ENCODE measurements around the gene FCER2.

The FCER2 gene

DNA sequence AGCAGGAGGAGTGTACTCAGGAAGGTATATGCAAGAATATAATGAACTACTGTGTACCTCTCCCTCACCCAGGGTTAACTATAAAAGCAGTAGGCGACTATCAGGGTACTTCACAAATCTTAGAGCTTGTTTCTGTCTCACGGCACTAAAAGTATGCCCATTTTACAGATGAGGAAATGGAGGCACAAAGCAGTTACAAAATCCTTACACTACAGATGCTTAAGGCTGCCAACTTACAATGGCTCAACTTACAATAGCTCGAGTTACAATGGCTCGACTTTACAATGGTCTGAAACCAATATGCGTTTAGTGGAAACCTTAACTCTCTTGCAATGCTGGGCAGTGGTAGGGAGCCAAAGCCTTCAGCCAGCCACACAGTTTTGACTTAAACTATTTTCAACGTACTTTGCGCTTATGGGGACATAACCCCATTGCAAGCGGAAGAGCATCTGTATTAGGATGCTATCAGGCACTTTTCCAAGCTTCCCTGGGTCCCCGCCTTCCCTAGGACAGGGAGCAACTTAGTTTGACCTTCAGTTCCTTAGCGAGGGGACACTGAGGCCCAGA, 4.1 kb downstream of the FCER2 start:
- no peak for DNase-seq (ENCODE audit: low read depth)
- no peak overlapping the region for H3K4me3 ChIP-seq (ENCODE audit: control insufficient read depth, low read depth, low read length)
- TF ChIP-seq, protein P1, sequence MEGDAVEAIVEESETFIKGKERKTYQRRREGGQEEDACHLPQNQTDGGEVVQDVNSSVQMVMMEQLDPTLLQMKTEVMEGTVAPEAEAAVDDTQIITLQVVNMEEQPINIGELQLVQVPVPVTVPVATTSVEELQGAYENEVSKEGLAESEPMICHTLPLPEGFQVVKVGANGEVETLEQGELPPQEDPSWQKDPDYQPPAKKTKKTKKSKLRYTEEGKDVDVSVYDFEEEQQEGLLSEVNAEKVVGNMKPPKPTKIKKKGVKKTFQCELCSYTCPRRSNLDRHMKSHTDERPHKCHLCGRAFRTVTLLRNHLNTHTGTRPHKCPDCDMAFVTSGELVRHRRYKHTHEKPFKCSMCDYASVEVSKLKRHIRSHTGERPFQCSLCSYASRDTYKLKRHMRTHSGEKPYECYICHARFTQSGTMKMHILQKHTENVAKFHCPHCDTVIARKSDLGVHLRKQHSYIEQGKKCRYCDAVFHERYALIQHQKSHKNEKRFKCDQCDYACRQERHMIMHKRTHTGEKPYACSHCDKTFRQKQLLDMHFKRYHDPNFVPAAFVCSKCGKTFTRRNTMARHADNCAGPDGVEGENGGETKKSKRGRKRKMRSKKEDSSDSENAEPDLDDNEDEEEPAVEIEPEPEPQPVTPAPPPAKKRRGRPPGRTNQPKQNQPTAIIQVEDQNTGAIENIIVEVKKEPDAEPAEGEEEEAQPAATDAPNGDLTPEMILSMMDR (IDR thresholded peaks at IDR 0.05; ENCODE audit: control insufficient read depth, insufficient read depth, low read depth, low read length, missing control alignments): no peak

DNA sequence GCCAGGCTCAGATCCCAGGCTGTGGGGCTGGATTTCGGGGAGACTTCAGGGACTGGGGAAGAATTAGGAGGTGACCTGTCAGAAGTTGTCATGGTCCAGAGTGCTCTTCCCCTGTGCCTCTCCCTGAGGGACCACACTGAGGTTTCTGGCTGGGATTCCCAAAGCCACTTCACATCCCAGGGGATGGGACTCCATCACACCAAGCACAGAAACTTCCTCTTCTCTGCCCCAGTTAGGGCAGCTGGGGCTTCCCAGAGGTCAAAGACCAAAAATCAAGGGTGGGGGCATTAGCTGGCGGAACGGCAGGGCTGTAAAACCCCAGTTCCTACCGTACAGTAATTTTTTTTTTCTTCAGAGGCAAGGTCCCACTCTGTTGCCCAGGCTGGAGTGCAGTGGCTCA, 7.4 kb downstream of the FCER2 start:
- TF ChIP-seq, protein P1 (IDR thresholded peaks at IDR 0.05; ENCODE audit: control insufficient read depth, insufficient read depth, low read depth, low read length, missing control alignments): no peak
- DNase-seq (ENCODE audit: low read depth): no peak

DNA sequence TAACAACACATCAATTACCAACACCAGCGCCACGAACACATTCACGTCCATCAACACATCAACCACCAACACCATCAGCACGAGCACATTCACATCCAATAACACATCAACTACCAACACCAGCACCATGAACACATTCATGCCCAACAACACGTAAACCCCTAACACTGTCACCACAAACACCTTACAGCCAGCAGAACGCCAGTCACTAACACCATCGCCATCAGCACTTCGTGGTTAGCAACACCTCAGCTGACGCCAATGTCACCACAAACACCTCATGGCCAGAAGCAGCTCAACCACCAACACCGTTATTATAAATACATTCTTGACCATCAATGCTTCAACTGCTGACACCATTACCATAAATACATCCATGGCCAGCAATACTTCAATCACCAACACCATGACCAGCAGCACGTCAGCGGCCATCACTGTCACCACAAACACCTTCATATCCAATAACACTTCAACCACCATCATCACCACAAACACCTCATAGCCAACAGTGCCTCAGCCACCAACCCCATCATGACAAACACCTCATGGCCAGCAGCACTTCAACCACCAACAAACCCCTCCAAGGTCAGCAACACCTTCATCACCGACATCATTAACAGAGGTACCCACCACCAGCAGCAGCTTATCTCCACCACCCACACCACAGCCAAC, 9.4 kb downstream of the FCER2 start:
- no peak for DNase-seq (ENCODE audit: low read depth)
- TF ChIP-seq, protein P1 (IDR thresholded peaks at IDR 0.05; ENCODE audit: control insufficient read depth, insufficient read depth, low read depth, low read length, missing control alignments): no peak
- no peak overlapping the region for H3K4me3 ChIP-seq (ENCODE audit: control insufficient read depth, low read depth, low read length)

More for the DNA sequence above, 7.4 kb downstream of the FCER2 start:
- no peak overlapping the region for H3K4me3 ChIP-seq (ENCODE audit: control insufficient read depth, low read depth, low read length)

DNA sequence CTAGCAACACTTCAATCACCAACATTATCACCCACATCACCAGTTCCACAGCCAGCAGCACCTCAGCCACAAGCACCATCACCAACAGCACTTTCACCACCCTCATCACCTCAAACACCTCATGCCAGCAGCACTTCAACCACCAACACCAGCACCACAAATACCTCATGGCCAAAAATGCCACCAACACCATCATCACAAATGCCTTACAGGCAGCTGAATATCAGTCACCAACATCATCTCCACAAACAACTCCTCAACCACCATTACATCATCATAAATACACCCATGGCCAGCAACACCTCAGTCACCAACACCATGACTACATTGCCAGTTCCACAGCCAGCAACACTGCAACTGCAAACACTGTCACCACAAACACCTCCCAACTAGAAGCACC, 10.4 kb downstream of the FCER2 start:
- no peak for DNase-seq (ENCODE audit: low read depth)
- TF ChIP-seq, protein P1 (IDR thresholded peaks at IDR 0.05; ENCODE audit: control insufficient read depth, insufficient read depth, low read depth, low read length, missing control alignments): no peak
- no peak overlapping the region for H3K4me3 ChIP-seq (ENCODE audit: control insufficient read depth, low read depth, low read length)

DNA sequence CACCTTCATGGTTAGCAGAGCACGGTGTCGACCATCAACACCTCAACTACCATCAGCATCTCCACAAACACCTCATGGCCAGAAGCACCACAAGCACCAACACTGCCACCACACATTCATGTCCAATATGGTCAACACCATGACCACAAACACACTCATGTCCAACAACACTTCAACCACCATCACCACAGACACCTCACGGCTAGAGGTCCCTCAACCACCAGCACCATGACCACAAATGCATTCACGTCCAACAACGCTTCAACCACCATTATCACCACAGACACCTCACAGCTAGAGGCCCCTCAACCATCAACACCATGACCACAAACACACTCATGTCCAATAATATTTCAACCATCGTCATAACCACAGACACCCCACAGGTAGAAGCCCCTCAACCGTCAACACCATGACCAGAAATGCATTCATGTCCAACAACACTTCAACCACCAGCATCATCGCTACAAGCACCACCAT, 11.1 kb downstream of the FCER2 start:
- no peak for DNase-seq (ENCODE audit: low read depth)
- TF ChIP-seq, protein P1 (IDR thresholded peaks at IDR 0.05; ENCODE audit: control insufficient read depth, insufficient read depth, low read depth, low read length, missing control alignments): no peak
- H3K4me3 ChIP-seq (ENCODE audit: control insufficient read depth, low read depth, low read length): no peak overlapping the region

DNA sequence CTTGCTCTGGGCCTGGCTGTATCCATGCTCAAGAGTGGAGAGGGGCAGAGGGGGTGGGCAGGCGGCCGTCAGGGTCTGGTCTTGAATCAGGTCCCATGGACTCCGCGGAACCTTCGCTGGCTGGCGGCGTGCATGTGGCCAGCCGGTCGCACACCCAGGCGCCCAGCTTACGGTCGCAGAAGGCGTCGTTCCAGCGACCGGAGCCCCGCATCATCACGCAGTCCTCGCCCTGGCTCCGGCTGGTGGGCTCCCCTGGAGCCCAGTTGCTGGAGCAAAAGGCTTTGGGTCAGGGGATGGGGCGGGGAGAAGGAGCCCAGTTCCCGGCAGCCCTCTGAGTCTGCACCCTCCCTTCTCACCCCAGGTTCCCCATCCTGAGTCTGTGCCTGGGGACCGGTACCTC, 12.8 kb downstream of the FCER2 start:
- H3K4me3 ChIP-seq (ENCODE audit: control insufficient read depth, low read depth, low read length): no peak overlapping the region
- DNase-seq (ENCODE audit: low read depth): no peak
- TF ChIP-seq, protein P1 (IDR thresholded peaks at IDR 0.05; ENCODE audit: control insufficient read depth, insufficient read depth, low read depth, low read length, missing control alignments): no peak
